ENCODE data around the gene FBXO15.

Gene FBXO15

GRCh38 chr18:74097803-74098202 is 49.8 kb downstream of the FBXO15 start:
- no peak for TF ChIP-seq CTCF (conservative IDR thresholded peaks at IDR 0.05; ENCODE audit: low read length)
- H3K4me3 ChIP-seq (ENCODE audit: low read length) = no peak overlapping the region
- DNase-seq (ENCODE audit: low read depth) = no peak

- no peak overlapping the region for H3K4me3 ChIP-seq (ENCODE audit: low read length)
- TF ChIP-seq CTCF (conservative IDR thresholded peaks at IDR 0.05; ENCODE audit: low read length) = no peak
- DNase-seq (ENCODE audit: low read depth) = no peak
Observed at GRCh38 chr18:74092922-74093321, 54.7 kb downstream of the FBXO15 start.

GRCh38 chr18:74084184-74084855 is 63.3 kb downstream of the FBXO15 start:
- DNase-seq (ENCODE audit: low read depth) = no peak
- TF ChIP-seq CTCF (conservative IDR thresholded peaks at IDR 0.05; ENCODE audit: low read length) = no peak

GRCh38 chr18:74083557-74083952 is 64.1 kb downstream of the FBXO15 start:
- no peak for DNase-seq (ENCODE audit: low read depth)
- TF ChIP-seq CTCF (conservative IDR thresholded peaks at IDR 0.05; ENCODE audit: low read length) = no peak
- H3K4me3 ChIP-seq (ENCODE audit: low read length) = no peak overlapping the region

More at GRCh38 chr18:74084184-74084855, 63.3 kb downstream of the FBXO15 start:
- H3K4me3 ChIP-seq (ENCODE audit: low read length) = no peak overlapping the region

GRCh38 chr18:74082742-74083556 is 64.7 kb downstream of the FBXO15 start:
- peak; percentile 8 for DNase-seq (ENCODE audit: low read depth)
- TF ChIP-seq CTCF (conservative IDR thresholded peaks at IDR 0.05; ENCODE audit: low read length) = no peak
- no peak overlapping the region for H3K4me3 ChIP-seq (ENCODE audit: low read length)

- H3K4me3 ChIP-seq (ENCODE audit: low read length) = no peak overlapping the region
- peak; percentile 68 for DNase-seq (ENCODE audit: low read depth)
- peak; percentile 64 for TF ChIP-seq CTCF (conservative IDR thresholded peaks at IDR 0.05; ENCODE audit: low read length)
Observed at GRCh38 chr18:74081966-74082741, 65.5 kb downstream of the FBXO15 start.
